K562 (cell line): ENCODE results near the gene YOD1. TPM values are rescaled to one million over a fixed set of nuclear protein-coding genes. Genes with fewer than 3 reads are reported as not detected.

Experiments
- CHD4 ChIP-seq: fragments of 200-600 bp; sonication (generic); IDR thresholded peaks from 3 replicates; pipeline ENCODE4 v1.6.1; 2012; ENCODE audit warnings: low read depth, mild to moderate bottlenecking, mixed read lengths, low read length, inconsistent platforms; ENCODE audit not compliant: insufficient read depth, insufficient replicate concordance, poor library complexity, severe bottlenecking
- GTF2F1 ChIP-seq: IDR thresholded peaks from 2 replicates; pipeline ENCODE4 v1.6.1; 2011; ENCODE audit warnings: low read depth, low read length, improper control_type of control experiment
- GTF3C2 ChIP-seq: IDR thresholded peaks from 3 replicates; pipeline ENCODE4 v1.6.1; 2011; ENCODE audit warnings: borderline replicate concordance, mild to moderate bottlenecking, moderate library complexity; ENCODE audit not compliant: insufficient read length; ENCODE audit errors: extremely low read depth
- IFI16 ChIP-seq: fragments of 250-450 bp; sonication (Bioruptor Pico); IDR thresholded peaks from 2 replicates; pipeline ENCODE4 v2.1.2; 2022; ENCODE audit warnings: mild to moderate bottlenecking, inconsistent platforms
- MGA ChIP-seq: fragments of 450-650 bp; IDR thresholded peaks from 2 replicates; pipeline ENCODE4 v1.6.1; 2016; ENCODE audit warnings: mild to moderate bottlenecking, moderate library complexity
- RBM14 ChIP-seq: fragments of 200-400 bp; formaldehyde crosslinking; IDR thresholded peaks from 2 replicates; pipeline ENCODE4 v1.6.1; 2018; ENCODE audit warnings: low read depth, mild to moderate bottlenecking, low read length, moderate library complexity, borderline replicate concordance; ENCODE audit not compliant: insufficient read depth
- THAP7 ChIP-seq: fragments of 250-450 bp; sonication (Bioruptor Pico); IDR thresholded peaks from 2 replicates; pipeline ENCODE4 v1.5.0; 2021
- ZC3H4 ChIP-seq: sonication (generic); formaldehyde crosslinking; IDR thresholded peaks from 2 replicates; pipeline ENCODE4 v1.9.0; 2021; ENCODE audit warnings: missing genetic modification reagents, borderline replicate concordance
- ZKSCAN1 ChIP-seq: fragments of 150-350 bp; IDR thresholded peaks from 2 replicates; pipeline ENCODE4 v1.6.1; 2016; ENCODE audit warnings: low read depth, low read length
- ZNF551 ChIP-seq: fragments of 250-450 bp; sonication (Bioruptor Pico); IDR thresholded peaks from 2 replicates; pipeline ENCODE4 v1.5.0; 2021; ENCODE audit warnings: mild to moderate bottlenecking, moderate library complexity
- polyA plus RNA-seq, 8 experiments: library from polyadenylated mRNA; depleted of rRNA in 4 of 8; stranded (reverse) in 5 of 8; unstranded in 3 of 8; fragments of >200 nt; fragmentation: Nextera tagmentation in 2 of 8; fragmentation: Illumina TruSeq in 1 of 8; extraction: Ambion mirVana in 2 of 8; extraction: Trizol in 1 of 8; gene quantifications; 2 replicates each; pipeline versions ENCODE4 v1.2.1 to v1.2.3, GENCODE V29; 2011 to 2014; ENCODE audit warnings: inconsistent platforms in 1 of 8, missing spikeins in 1 of 8
- total RNA-seq, 7 experiments: library from RNA; depleted of rRNA in 6 of 7; stranded (reverse); fragments of >200 nt in 6 of 7; fragmentation: Illumina TruSeq in 2 of 7; extraction: Trizol in 2 of 7; gene quantifications; 2 replicates each; pipeline versions ENCODE4 v1.2.1 to v1.2.3, GENCODE V29; 2011 to 2021; ENCODE audit warnings: low replicate concordance in 1 of 7

Gene YOD1
- total and polyA plus RNA-seq, 9 of the 15 experiments (the other 6 are each of a cell fraction or from before 2014, with no cell fraction given) = 18.2 to 78.1 (median 46.9) TPM

GRCh38 chr1:207049974-207050391 lies 1.0 kb downstream of the YOD1 start (continued):
- TF ChIP-seq MGA (no peak), GTF2F1 (no peak), GTF3C2 (no peak), IFI16 (CRISPR knock-in tag) (no peak), ZKSCAN1 (no peak), ZC3H4 (CRISPR knock-in tag) (no peak), ZNF551 (CRISPR knock-in tag) (no peak), RBM14 (no peak), THAP7 (no peak), CHD4 (no peak)
